DND-41 (cell line): Measurements from ENCODE around the gene PPP1R16B.

Experiments used
- ATAC-seq: fragments of 200-7000 bp; cut with Tn5 transposase; 3 replicates; pipeline ENCODE4 v1.9.1; 2021; ENCODE audit warnings: low read depth; ENCODE audit not compliant: insufficient read depth
- DNase-seq: peaks from one replicate; pipeline ENCODE4 v3.0.0-alpha.2; 2020
- H2AFZ ChIP-seq: 2 replicates; pipeline ENCODE4 v1.6.0; 2012; ENCODE audit warnings: low read depth, low read length
- H3K27ac ChIP-seq: 2 replicates; pipeline ENCODE4 v1.5.1; 2012; ENCODE audit warnings: low read length, inconsistent platforms
- H3K27me3 ChIP-seq: fragments of 200-600 bp; sonication (generic); 2 replicates; pipeline ENCODE4 v1.6.0; 2012; ENCODE audit warnings: low read length, mild to moderate bottlenecking, inconsistent platforms; ENCODE audit not compliant: insufficient read depth, poor library complexity
- H3K36me3 ChIP-seq: 2 replicates; pipeline ENCODE4 v1.5.1; 2012; ENCODE audit warnings: low read length, inconsistent platforms; ENCODE audit not compliant: insufficient read depth
- H3K4me1 ChIP-seq: 2 replicates; pipeline ENCODE4 v1.5.1; 2012; ENCODE audit warnings: mild to moderate bottlenecking, low read length; ENCODE audit not compliant: insufficient read depth
- H3K4me2 ChIP-seq: 2 replicates; pipeline ENCODE4 v1.6.0; 2012; ENCODE audit warnings: mild to moderate bottlenecking, moderate library complexity, low read length, inconsistent platforms; ENCODE audit not compliant: insufficient read depth
- H3K4me3 ChIP-seq, 2 experiments: fragments of 200-600 bp in 1 of 2; shearing (Covaris generic) in 1 of 2; 2 replicates each; pipeline ENCODE4 v1.5.1; 2012 to 2016; ENCODE audit warnings: inconsistent platforms in 2 of 2, low read length in 2 of 2, mild to moderate bottlenecking in 2 of 2, low read depth in 1 of 2, moderate library complexity in 1 of 2
- H3K79me2 ChIP-seq: 2 replicates; pipeline ENCODE4 v1.6.0; 2012; ENCODE audit warnings: low read length, inconsistent platforms; ENCODE audit not compliant: insufficient read depth
- H3K9ac ChIP-seq: 2 replicates; pipeline ENCODE4 v1.6.0; 2012; ENCODE audit warnings: low read depth, mild to moderate bottlenecking, inconsistent platforms, low read length, moderate library complexity
- H3K9me3 ChIP-seq: 2 replicates; pipeline ENCODE4 v1.5.1; 2012; ENCODE audit warnings: low read length, moderate library complexity, mild to moderate bottlenecking, inconsistent platforms; ENCODE audit not compliant: insufficient read depth, severe bottlenecking
- H4K20me1 ChIP-seq: 2 replicates; pipeline ENCODE4 v1.6.0; 2012; ENCODE audit warnings: low read length; ENCODE audit not compliant: insufficient read depth
- EZH2 ChIP-seq: IDR thresholded peaks from 3 replicates; pipeline ENCODE4 v1.6.1; 2012; ENCODE audit warnings: borderline replicate concordance, low read depth, mild to moderate bottlenecking, moderate library complexity, low read length, inconsistent platforms; ENCODE audit not compliant: severe bottlenecking
- TF ChIP-seq, protein P1 (sequence below): IDR thresholded peaks from 2 replicates; pipeline ENCODE4 v1.5.1; 2012; ENCODE audit warnings: borderline replicate concordance, low read length, moderate library complexity, mild to moderate bottlenecking; ENCODE audit not compliant: poor library complexity, severe bottlenecking; ENCODE audit errors: extremely low read depth

Gene PPP1R16B

DNA sequence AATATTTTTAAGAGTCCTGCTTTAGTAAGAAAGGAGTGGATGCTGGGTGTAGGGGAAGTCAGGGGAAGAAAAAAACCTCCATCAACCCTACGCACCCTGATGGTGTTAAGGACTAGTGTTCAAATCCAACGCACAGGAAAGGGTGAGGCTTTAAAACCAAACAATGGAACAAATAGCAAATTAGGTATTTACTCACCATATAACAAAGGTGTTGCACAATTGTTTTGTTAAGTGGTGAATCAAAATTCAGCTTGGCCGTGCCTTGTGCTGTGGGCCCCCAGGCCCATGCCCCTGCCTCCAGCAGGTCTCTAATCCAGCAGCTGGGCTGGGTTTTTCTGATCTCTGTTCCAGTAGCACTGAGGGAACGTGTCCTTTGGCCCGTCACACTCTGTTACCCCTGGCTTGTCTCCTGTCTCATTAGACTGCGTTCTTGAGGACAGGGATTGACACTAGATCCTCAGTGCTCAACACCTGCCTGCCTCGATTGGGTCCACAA is 132.5 kb downstream of the PPP1R16B start:
- Histone ChIP-seq H3K4me3 (no peak overlapping the region), H3K9me3 (no peaks in the 10 kb centered on the region), H3K79me2 (peaks cover 100% of the 10 kb centered on the region), H2AFZ (no peak overlapping the region), H3K4me2 (no peak overlapping the region), H3K27me3 (no peaks in the 10 kb centered on the region), H3K36me3 (peaks cover 91% of the 10 kb centered on the region), H4K20me1 (peaks cover 72% of the 10 kb centered on the region), H3K4me1 (peaks cover 7% of the 10 kb centered on the region), H3K9ac (no peak overlapping the region), H3K27ac (no peak overlapping the region)
- TF ChIP-seq, protein P1, sequence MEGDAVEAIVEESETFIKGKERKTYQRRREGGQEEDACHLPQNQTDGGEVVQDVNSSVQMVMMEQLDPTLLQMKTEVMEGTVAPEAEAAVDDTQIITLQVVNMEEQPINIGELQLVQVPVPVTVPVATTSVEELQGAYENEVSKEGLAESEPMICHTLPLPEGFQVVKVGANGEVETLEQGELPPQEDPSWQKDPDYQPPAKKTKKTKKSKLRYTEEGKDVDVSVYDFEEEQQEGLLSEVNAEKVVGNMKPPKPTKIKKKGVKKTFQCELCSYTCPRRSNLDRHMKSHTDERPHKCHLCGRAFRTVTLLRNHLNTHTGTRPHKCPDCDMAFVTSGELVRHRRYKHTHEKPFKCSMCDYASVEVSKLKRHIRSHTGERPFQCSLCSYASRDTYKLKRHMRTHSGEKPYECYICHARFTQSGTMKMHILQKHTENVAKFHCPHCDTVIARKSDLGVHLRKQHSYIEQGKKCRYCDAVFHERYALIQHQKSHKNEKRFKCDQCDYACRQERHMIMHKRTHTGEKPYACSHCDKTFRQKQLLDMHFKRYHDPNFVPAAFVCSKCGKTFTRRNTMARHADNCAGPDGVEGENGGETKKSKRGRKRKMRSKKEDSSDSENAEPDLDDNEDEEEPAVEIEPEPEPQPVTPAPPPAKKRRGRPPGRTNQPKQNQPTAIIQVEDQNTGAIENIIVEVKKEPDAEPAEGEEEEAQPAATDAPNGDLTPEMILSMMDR = no peak
- TF ChIP-seq EZH2 = no peak
- DNase-seq (no peak), ATAC-seq (no peak)

DNA sequence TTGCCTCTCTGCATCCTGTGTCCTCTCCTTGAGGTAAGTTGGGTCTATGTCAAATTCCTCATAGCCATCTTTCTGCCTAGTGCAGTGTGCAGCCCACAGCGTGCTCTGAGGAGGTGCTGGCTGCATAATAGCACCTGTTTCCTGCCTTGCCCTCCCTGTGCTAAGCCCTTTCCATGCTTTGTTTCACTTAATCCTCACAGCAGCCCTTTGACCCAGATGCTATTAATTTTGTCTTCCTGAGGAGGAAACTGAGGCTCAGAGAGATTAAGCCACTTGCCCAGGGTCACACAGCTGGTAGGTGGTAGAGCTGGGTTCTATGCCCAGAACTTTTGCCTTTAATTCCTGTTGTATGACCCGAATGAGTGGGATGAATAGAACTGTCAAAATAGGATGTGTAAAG is 134.2 kb downstream of the PPP1R16B start:
- Histone ChIP-seq H3K4me2 (no peak overlapping the region), H3K27me3 (no peaks in the 10 kb centered on the region), H4K20me1 (peaks cover 67% of the 10 kb centered on the region), H3K4me3 (no peak overlapping the region), H3K4me1 (no peaks in the 10 kb centered on the region; the same call in none of the 2 replicates), H3K9me3 (no peaks in the 10 kb centered on the region), H3K9ac (no peak overlapping the region), H3K79me2 (peaks cover 95% of the 10 kb centered on the region), H2AFZ (no peak overlapping the region), H3K27ac (no peak overlapping the region), H3K36me3 (peaks cover 96% of the 10 kb centered on the region)
- ATAC-seq (peak; percentile 33; the same call in 1 of the 3 replicates), DNase-seq (no peak)
- no peak for TF ChIP-seq EZH2
- TF ChIP-seq, protein P1 = no peak

DNA sequence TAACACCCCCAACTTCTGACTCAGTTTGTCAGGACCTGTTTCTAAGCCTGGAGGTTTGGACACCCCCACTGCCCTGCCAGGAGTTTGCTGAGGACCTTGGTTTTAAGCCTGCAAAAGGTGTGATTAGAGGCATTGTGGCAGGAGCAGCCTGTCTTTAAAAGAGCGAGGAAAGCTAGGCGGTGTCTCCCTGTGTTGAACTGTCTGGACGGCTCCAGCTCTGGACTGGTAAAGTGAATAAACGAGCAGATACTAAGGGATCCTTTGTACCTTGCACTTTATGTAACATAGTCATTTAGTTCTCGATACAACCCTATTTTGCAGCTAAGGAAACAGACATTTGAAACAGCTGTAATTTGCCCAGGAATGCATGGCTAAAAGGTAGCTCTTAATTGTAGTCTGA is 135.1 kb downstream of the PPP1R16B start:
- peaks cover 90% of the 10 kb centered on the region for H3K79me2 ChIP-seq
- no peak overlapping the region for H3K4me3 ChIP-seq
- ATAC-seq (no peak), DNase-seq (no peak)
- H3K4me1 ChIP-seq = no peaks in the 10 kb centered on the region; the same call in 1 of the 2 replicates
- H2AFZ ChIP-seq = no peak overlapping the region
- peaks cover 96% of the 10 kb centered on the region for H3K36me3 ChIP-seq
- no peaks in the 10 kb centered on the region for H3K9me3 ChIP-seq
- H3K9ac ChIP-seq = no peak overlapping the region
- H3K4me2 ChIP-seq = no peak overlapping the region
- H3K27ac ChIP-seq = no peak overlapping the region
- TF ChIP-seq, protein P1 = no peak
- TF ChIP-seq EZH2 = no peak
- no peaks in the 10 kb centered on the region for H3K27me3 ChIP-seq
- peaks cover 61% of the 10 kb centered on the region for H4K20me1 ChIP-seq
